Loucy (cell line): Measurements from ENCODE around the gene TREM2.

Source experiments
- H2AFZ ChIP-seq: fragments of 200-600 bp; sonication (generic); 2 replicates; pipeline ENCODE4 v1.6.0; 2016; ENCODE audit warnings: antibody characterized with exemption, mild to moderate bottlenecking, low read length, moderate library complexity
- H3F3A ChIP-seq: fragments of 200-600 bp; 2 replicates; pipeline ENCODE4 v1.6.0; 2016; ENCODE audit warnings: antibody characterized with exemption, low read depth, mild to moderate bottlenecking
- H3K27me3 ChIP-seq: fragments of 200-600 bp; sonication (generic); 2 replicates; pipeline ENCODE4 v1.6.1; 2014; ENCODE audit warnings: low read length, mild to moderate bottlenecking; ENCODE audit not compliant: insufficient read depth, poor library complexity, severe bottlenecking
- H3K36me3 ChIP-seq: fragments of 200-600 bp; sonication (generic); 2 replicates; pipeline ENCODE4 v1.6.1; 2016; ENCODE audit warnings: low read length; ENCODE audit not compliant: insufficient read depth
- H3K4me1 ChIP-seq: fragments of 200-600 bp; sonication (generic); 2 replicates; pipeline ENCODE4 v1.5.1; 2014; ENCODE audit warnings: low read length, mild to moderate bottlenecking; ENCODE audit not compliant: insufficient read depth, poor library complexity, severe bottlenecking
- H3K4me2 ChIP-seq: fragments of 200-600 bp; sonication (generic); 2 replicates; pipeline ENCODE4 v1.6.0; 2014; ENCODE audit warnings: antibody characterized with exemption, low read length, low read depth, mild to moderate bottlenecking; ENCODE audit not compliant: poor library complexity, severe bottlenecking
- H3K4me3 ChIP-seq: fragments of 200-600 bp; sonication (generic); 2 replicates; pipeline ENCODE4 v1.5.1; 2014; ENCODE audit warnings: low read length, mild to moderate bottlenecking, mixed read lengths; ENCODE audit not compliant: poor library complexity, severe bottlenecking
- H3K79me2 ChIP-seq: fragments of 200-600 bp; sonication (generic); 2 replicates; pipeline ENCODE4 v1.6.1; 2014; ENCODE audit warnings: low read length; ENCODE audit not compliant: insufficient read depth
- H3K9ac ChIP-seq: fragments of 200-600 bp; sonication (generic); 2 replicates; pipeline ENCODE4 v1.6.0; 2014; ENCODE audit warnings: mild to moderate bottlenecking, low read depth, low read length, moderate library complexity; ENCODE audit not compliant: poor library complexity, severe bottlenecking
- H3K9me2 ChIP-seq: fragments of 200-600 bp; sonication (generic); replicated peaks from 2 replicates; pipeline ENCODE4 v1.6.1; 2016; ENCODE audit warnings: low read depth, low read length, mixed read lengths
- H3K9me3 ChIP-seq: fragments of 200-600 bp; sonication (generic); 2 replicates; pipeline ENCODE4 v1.6.1; 2014; ENCODE audit warnings: mild to moderate bottlenecking, antibody characterized with exemption, low read length, low read depth; ENCODE audit not compliant: insufficient read depth
- H4K20me1 ChIP-seq: fragments of 200-600 bp; sonication (generic); 2 replicates; pipeline ENCODE4 v1.6.0; 2014; ENCODE audit warnings: antibody characterized with exemption, low read length, mild to moderate bottlenecking; ENCODE audit not compliant: insufficient read depth, poor library complexity, severe bottlenecking
- EZH2phosphoT487 ChIP-seq: fragments of 200-600 bp; IDR thresholded peaks from 2 replicates; pipeline ENCODE4 v1.6.1; 2018; ENCODE audit warnings: antibody characterized with exemption, mild to moderate bottlenecking, moderate library complexity, borderline replicate concordance
- TF ChIP-seq, protein P1 (sequence below): fragments of 200-600 bp; sonication (generic); conservative IDR thresholded peaks from 2 replicates; pipeline ENCODE4 v1.5.1; 2014; ENCODE audit warnings: mild to moderate bottlenecking, antibody characterized with exemption, low read length

The TREM2 gene

DNA sequence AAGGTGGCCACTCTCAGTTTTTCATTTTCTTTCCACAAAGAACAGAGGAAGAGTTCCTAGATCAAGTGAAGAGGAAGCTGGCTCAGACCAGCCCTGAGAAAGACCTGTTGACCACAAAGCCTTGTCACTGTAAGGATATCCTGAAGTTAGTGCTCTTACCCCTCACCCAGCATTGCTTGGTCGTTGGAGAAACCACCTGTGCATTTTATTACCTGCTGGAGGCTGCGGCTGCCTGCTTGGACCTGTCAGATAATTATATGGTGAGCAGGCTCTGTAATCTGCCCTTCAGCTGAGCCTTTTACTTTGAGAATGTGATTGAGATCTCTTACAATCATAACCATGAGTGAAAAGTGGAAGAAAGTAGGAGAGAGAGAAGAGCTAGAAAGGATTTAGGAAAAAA, 30.7 kb downstream of the TREM2 start:
- Histone ChIP-seq H3K9me2 (no peaks in the 10 kb centered on the region), H2AFZ (no peak overlapping the region), H3K9me3 (no peaks in the 10 kb centered on the region), H3K79me2 (no peaks in the 10 kb centered on the region), H3K27me3 (no peaks in the 10 kb centered on the region), H3K4me2 (no peak overlapping the region), H4K20me1 (no peaks in the 10 kb centered on the region), H3K36me3 (no peaks in the 10 kb centered on the region), H3K9ac (no peak overlapping the region), H3K4me1 (peaks cover 7% of the 10 kb centered on the region), H3K4me3 (no peak overlapping the region), H3F3A (0 out of 2 replicates have a peak, but pooled peaks cover 3% of the 10 kb centered on the region)
- TF ChIP-seq, protein P1, sequence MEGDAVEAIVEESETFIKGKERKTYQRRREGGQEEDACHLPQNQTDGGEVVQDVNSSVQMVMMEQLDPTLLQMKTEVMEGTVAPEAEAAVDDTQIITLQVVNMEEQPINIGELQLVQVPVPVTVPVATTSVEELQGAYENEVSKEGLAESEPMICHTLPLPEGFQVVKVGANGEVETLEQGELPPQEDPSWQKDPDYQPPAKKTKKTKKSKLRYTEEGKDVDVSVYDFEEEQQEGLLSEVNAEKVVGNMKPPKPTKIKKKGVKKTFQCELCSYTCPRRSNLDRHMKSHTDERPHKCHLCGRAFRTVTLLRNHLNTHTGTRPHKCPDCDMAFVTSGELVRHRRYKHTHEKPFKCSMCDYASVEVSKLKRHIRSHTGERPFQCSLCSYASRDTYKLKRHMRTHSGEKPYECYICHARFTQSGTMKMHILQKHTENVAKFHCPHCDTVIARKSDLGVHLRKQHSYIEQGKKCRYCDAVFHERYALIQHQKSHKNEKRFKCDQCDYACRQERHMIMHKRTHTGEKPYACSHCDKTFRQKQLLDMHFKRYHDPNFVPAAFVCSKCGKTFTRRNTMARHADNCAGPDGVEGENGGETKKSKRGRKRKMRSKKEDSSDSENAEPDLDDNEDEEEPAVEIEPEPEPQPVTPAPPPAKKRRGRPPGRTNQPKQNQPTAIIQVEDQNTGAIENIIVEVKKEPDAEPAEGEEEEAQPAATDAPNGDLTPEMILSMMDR = no peak
- TF ChIP-seq EZH2phosphoT487 = no peak

DNA sequence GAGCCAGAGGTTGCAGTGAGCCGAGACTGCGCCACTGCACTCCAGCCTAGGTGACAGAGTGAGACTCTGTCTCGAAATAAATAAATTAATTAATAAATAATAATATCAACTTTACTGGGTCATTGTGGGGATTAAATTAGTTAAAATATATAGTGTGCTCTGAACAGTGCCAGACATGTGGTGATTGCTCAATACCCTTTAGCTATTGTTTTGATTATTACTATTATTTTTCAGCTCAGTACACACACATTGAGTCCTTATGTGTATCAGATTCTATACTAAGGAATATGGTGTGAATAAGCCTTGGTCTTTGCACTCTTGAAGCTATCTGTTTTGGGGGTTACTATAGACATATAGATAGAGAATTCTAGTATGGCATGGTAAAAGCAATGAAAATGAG, 37.6 kb downstream of the TREM2 start:
- no peaks in the 10 kb centered on the region for H3K9me2 ChIP-seq
- H3K4me3 ChIP-seq = no peak overlapping the region
- H3K9ac ChIP-seq = no peak overlapping the region
- no peaks in the 10 kb centered on the region for H3F3A ChIP-seq
- no peaks in the 10 kb centered on the region for H3K27me3 ChIP-seq
- H3K4me1 ChIP-seq = no peaks in the 10 kb centered on the region
- no peaks in the 10 kb centered on the region for H4K20me1 ChIP-seq
- no peaks in the 10 kb centered on the region for H3K9me3 ChIP-seq
- no peak overlapping the region for H3K4me2 ChIP-seq
- no peak overlapping the region for H2AFZ ChIP-seq
- no peaks in the 10 kb centered on the region for H3K79me2 ChIP-seq
- TF ChIP-seq EZH2phosphoT487 = no peak
- TF ChIP-seq, protein P1 = no peak
- no peaks in the 10 kb centered on the region for H3K36me3 ChIP-seq

DNA sequence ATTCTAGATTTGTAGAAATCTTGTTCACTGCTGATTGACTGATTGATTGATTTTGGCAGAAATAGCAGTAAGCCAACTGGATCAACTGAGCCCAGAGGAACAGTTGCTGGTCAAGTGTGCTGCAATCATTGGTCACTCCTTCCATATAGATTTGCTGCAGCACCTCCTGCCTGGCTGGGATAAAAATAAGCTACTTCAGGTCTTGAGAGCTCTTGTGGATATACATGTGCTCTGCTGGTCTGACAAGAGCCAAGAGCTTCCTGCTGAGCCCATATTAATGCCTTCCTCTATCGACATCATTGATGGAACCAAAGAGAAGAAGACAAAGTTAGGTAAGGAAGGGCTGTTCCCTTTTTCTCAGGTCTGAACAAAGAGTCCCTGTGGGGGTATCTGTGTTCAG, 40.0 kb downstream of the TREM2 start:
- H2AFZ ChIP-seq = no peak overlapping the region
- H3K9me2 ChIP-seq = no peaks in the 10 kb centered on the region
- no peaks in the 10 kb centered on the region for H3K4me1 ChIP-seq
- no peak for TF ChIP-seq EZH2phosphoT487
- TF ChIP-seq, protein P1 = no peak
- H4K20me1 ChIP-seq = no peaks in the 10 kb centered on the region
- no peak overlapping the region for H3K9ac ChIP-seq
- H3K9me3 ChIP-seq = no peaks in the 10 kb centered on the region
- no peak overlapping the region for H3K4me3 ChIP-seq
- H3F3A ChIP-seq = no peaks in the 10 kb centered on the region
- no peaks in the 10 kb centered on the region for H3K79me2 ChIP-seq
- no peaks in the 10 kb centered on the region for H3K36me3 ChIP-seq
- H3K27me3 ChIP-seq = no peaks in the 10 kb centered on the region
- H3K4me2 ChIP-seq = no peak overlapping the region
